HL-60/S4 (cell line): ENCODE data around the gene TSPAN1.
"Not testable (repeated sequence)": the region's sequence is repeated elsewhere in the genome, so short reads cannot be mapped to it uniquely, and the experiment has no call there.

Source experiments
- in situ Hi-C: fragments of 300-500 bp; cut with MboI; formaldehyde crosslinking; loops from 2 replicates; pipeline ENCODE4 v1.14.3; 2022; ENCODE audit warnings: low sequenced_read_pairs

TSPAN1 gene

DNA sequence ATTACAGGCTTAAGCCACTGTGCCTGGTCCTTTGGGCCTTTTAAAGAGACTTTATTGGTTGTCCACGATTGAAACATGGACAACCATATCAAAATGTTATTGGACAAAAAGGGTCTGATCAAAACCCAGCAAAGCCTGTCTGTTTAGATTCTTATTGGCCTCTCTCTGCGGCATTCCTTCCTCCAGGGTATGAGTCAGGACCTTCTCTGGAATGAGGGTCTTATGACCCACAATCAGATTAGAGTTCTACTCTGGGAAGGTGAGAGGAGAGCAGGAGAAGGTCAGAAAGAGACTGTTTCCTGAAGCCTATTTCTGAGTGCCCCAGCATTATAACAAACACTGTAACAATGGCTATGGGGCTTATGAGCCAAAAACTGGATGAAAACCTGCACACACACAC, 36.2 kb downstream of the TSPAN1 start:
- in situ Hi-C loops: no loop called here

DNA sequence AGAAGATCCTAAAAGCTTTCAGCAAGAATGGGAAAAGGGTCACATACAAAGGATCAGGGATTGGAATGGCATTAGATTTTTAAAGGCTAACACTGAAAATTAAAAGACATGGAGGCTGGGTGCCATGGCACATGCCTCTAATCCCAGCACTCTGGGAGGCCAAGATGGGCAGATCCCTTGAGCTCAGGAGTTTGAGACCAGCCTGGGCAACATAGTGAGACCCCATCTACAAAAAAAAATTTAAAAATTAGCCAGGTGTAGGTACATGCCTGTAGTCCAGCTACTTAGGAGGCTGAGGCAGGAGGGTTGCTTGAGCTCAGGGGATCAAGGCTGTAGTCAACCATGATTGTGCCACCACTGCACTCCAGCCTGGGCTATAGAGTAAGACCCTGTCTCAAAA, 40.6 kb downstream of the TSPAN1 start:
- in situ Hi-C loops: no loop called here

DNA sequence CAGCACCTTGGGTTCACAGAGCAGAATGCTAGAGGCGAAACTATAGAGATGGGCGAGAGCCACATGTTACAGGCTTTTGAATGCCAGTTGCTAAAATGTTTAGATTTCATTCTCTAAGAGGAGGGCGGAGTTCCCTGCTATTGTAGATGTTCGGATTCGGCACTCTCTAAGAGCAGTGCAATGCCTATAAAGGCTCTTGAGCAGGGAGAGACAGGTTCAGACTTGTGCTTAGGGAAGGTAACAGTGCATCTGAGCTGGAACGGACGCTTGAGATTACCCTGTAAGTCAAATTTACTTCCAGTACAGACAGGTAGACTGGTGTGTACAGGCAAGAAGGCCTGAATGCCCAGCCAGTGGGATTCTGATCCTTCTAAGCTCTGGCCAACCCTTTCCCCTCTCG, 43.6 kb downstream of the TSPAN1 start:
- in situ Hi-C loops: no loop called here

DNA sequence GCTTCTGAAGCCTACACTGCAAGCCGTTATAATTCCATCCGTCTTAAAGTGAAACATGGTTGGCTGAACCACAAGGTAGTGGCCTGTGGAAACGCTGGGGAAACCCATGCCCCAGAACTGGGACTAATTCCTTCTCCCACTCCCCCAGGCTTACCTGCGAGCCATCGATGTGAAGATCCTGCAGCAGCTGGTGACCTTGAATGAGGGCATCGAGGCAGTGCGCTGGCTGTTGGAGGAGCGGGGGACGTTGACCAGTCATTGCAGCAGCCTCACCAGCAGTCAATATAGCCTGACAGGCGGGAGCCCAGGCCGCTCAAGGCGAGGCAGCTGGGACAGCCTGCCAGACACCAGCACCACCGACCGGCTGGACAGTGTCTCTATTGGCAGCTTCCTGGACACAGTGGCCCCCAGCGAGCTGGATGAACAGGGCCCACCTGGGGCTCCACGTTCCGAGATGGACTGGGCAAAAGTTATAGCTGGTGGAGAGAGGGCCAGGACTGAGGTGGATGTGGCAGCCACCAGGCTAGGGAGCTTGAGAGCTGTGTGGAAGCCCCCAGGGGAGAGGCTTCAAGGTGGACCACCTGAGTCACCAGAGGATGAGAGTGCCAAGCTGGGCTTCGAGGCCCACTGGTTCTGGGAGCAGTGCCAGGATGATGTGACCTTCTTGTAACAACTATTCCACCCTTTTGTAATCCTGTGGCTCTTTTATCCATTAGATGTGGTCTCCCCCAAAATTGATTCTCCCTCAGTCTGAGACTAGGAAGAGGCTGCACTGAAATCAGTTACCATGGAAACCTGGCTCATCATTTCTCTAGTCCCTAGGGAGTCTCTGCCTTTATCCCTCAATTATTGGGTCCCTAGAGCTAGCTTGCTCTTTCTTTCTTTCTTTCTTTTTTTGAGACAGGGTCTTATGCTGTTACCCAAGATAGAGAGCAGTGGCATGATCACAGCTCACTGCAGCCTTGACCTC, 44.9 kb downstream of the TSPAN1 start:
- in situ Hi-C loops: no loop called here

DNA sequence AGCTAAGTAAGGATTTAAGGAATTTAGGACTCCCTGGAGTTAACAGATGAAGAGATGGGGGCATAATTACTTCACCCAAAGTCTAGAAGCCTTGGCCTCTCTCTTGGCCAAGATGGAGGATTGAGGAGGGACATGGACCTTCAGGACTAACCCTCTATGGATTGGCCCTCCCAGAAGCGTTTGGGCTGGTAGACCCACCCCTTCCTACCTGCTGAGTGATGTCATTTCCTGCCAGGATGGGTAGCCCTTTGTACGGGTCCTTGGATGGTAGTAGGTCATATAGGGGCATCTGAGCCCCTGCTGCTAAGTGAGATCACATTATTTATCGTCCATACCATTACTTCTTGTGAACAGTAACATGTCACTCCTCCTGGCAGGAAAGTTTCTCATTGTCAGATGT, 45.9 kb downstream of the TSPAN1 start:
- in situ Hi-C loops: no loop called here

DNA sequence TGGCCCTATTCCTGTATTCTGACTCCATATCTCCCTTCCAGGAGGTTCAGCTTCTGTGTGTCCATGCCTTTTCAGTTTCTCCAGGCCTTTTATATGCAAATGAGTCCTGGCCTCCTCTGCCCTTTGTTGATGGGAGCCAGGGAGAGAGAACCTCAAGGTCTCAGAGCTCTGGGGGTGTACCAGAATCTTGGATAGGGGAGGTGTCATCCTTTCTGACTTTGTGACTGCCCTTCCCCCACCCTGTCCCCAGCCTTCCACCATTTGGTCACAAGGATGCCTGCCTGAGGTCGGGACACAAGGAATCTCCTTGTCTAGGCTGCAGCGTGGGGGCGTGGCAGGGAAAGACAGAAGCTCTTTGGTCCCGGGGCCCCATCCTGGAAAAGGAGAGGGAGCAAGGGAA, 46.9 kb downstream of the TSPAN1 start:
- in situ Hi-C loops: no loop called here

DNA sequence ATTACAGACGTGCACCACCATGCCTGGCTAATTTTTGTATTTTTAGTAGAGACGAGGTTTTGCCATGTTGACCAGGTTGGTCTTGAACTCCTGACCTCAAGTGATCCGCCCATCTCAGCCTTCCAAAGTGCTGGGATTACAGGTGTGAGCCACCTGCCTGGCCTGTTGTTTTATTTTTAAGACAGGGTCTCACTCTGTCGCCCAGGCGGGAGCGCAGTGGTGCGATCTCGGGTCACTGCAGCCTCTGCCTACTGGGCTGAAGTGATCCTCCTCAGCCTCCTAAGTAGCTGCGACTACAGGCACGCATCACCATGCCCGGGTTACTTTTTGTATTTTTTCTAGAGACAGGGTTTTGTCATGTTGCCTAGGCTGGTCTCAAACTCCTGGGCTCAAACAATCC, 48.2 kb downstream of the TSPAN1 start:
- in situ Hi-C loops: not testable (repeated sequence)

DNA sequence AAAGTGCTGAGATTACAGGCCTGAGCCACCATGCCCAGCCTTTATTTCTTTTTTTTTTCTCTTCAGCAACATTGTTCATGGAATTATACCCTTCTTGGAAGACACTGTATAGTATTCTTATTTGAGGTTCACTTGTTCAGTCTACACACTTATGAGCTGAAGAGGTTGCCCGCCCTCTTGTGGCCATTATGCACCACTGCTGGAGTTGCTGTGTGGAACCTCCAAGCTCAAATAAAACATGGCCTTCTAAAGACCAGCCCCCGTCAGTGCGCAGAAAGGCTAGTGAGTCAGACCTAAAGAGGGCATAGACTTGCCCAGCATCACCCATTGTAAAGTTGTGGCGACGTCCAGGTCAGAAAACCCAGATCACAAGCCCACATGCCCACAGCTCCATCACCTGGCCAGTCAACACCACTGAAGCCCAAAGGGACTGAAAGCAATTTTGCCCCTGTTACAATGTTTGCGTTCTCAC, 48.6 kb downstream of the TSPAN1 start:
- in situ Hi-C loops: no loop called here

DNA sequence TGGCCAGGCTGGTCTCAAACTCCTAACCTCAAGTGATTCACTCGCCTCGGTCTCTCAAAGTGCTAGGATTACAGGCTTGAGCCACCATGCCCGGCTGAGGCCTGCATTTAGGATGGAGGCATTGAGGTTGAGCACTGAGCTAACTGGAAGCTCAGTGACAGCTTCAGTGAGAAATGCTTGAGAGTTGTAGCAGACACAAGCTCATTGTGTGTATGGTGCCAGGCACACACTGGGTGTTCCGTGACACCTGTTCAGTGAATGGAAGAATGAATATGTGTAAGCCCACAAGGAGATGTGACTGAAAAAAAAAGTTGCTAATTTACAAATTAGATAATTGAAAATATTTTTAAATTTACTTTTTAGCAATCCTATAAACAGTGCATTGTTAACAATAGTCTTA, 50.1 kb downstream of the TSPAN1 start:
- in situ Hi-C loops: no loop called here

DNA sequence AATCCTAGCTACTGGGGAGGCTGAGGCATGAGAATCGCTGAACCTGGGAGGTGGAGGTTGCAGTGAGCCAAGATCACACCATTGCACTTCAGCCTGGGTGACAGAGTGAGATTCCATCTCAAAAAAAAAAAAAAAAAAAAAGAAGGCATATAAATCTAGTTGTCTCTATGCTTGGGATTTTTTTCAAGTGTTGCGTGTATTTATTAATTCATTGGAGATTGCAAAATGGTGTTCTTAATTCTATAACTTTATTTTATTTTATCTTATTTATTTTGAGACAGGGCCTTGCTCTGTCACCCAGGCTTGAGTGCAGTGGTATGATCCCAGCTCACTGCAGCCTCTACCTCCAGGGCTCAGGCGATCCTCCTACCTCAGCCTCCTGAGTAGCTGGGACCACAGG, 56.3 kb downstream of the TSPAN1 start:
- in situ Hi-C loops: not testable (repeated sequence)
